Endothelial cell of umbilical vein (primary cell): ENCODE results near the gene RAB40B.

Source experiments
- CTCF ChIP-seq, 2 donors: IDR thresholded peaks; 1 replicate in 1 of 2; 2 replicates in 1 of 2; pipeline ENCODE4 v1.5.1; 2011; ENCODE audit warnings: low read length in 2 of 2, mild to moderate bottlenecking in 2 of 2, moderate library complexity in 2 of 2, control low read depth in 1 of 2, inconsistent platforms in 1 of 2, low read depth in 1 of 2; ENCODE audit not compliant: insufficient read depth in 1 of 2; ENCODE audit errors: extremely low read depth in 1 of 2
- EZH2 ChIP-seq: IDR thresholded peaks from 2 replicates; pipeline ENCODE4 v1.6.1; 2012; ENCODE audit warnings: borderline replicate concordance, low read depth, mild to moderate bottlenecking, moderate library complexity, low read length, inconsistent platforms; ENCODE audit not compliant: severe bottlenecking
- FOS ChIP-seq: IDR thresholded peaks from 2 replicates; pipeline ENCODE4 v1.6.1; 2011; ENCODE audit warnings: mild to moderate bottlenecking, low read length, moderate library complexity, borderline replicate concordance; ENCODE audit not compliant: insufficient read depth
- JUN ChIP-seq: IDR thresholded peaks from 2 replicates; pipeline ENCODE4 v1.6.1; 2011; ENCODE audit warnings: borderline replicate concordance, low read depth; ENCODE audit not compliant: insufficient read length, insufficient read depth
- MYC ChIP-seq: IDR thresholded peaks from one replicate; pipeline ENCODE4 v1.6.1; 2011; ENCODE audit warnings: mild to moderate bottlenecking, low read depth, low read length
- POLR2A ChIP-seq: IDR thresholded peaks from 2 replicates; pipeline ENCODE4 v1.6.1; 2012; ENCODE audit warnings: low read depth, mild to moderate bottlenecking, control low read depth, low read length
- POLR2AphosphoS5 ChIP-seq: IDR thresholded peaks from 2 replicates; pipeline ENCODE4 v1.6.1; 2012; ENCODE audit warnings: low read depth, mild to moderate bottlenecking, control low read depth, low read length, moderate library complexity; ENCODE audit not compliant: insufficient read depth

- TF ChIP-seq CTCF (IDR thresholded peaks at IDR 0.05; ENCODE audit: extremely low read depth in 1 of 2, insufficient read depth in 1 of 2, low read depth in 1 of 2, low read length in 2 of 2), result no peak
- TF ChIP-seq FOS, result no peak
- no peak for TF ChIP-seq POLR2A
- TF ChIP-seq EZH2, result peak; percentile 62
- TF ChIP-seq POLR2AphosphoS5, result no peak
- no peak for TF ChIP-seq JUN
- TF ChIP-seq MYC, result no peak
These were observed 1.3 kb downstream of the RAB40B start for GRCh38 chr17:82696916-82697807.
